COR-L47 (cell line): Measurements from ENCODE around the gene RAPGEF4.
"Not testable (repeated sequence)": the region's sequence is repeated elsewhere in the genome, so short reads cannot be mapped to it uniquely, and the experiment has no call there.

ENCODE experiments used
- DNase-seq: peaks from one replicate; lab custom pipeline; 2025; lab: John Stamatoyannopoulos, UW

RAPGEF4 gene

GRCh38 chr2:172726172-172726735, 9.4 kb upstream of the RAPGEF4 start:
- no peak for DNase-seq

- DNase-seq: no peak
These were observed 5.2 kb upstream of the RAPGEF4 start for GRCh38 chr2:172730411-172730810.

GRCh38 chr2:172734711-172735581, 699 bp upstream of the RAPGEF4 start:
- DNase-seq: peak; percentile 37

- no peak for DNase-seq
These were observed 954 bp downstream of the RAPGEF4 start for GRCh38 chr2:172736424-172737174.

- no peak for DNase-seq
These were observed 4.1 kb downstream of the RAPGEF4 start for GRCh38 chr2:172739661-172740266.

- DNase-seq: no peak
These were observed 5.2 kb downstream of the RAPGEF4 start for GRCh38 chr2:172740856-172741255.

- peak; percentile 77 for DNase-seq
These were observed 7.4 kb downstream of the RAPGEF4 start for GRCh38 chr2:172742931-172743540.

GRCh38 chr2:172743898-172744297, 8.3 kb downstream of the RAPGEF4 start:
- DNase-seq: no peak

GRCh38 chr2:172745636-172746035, 10.0 kb downstream of the RAPGEF4 start:
- DNase-seq: no peak

GRCh38 chr2:172748543-172748942, 12.9 kb downstream of the RAPGEF4 start:
- not testable (repeated sequence) for DNase-seq

GRCh38 chr2:172749388-172749787, 13.7 kb downstream of the RAPGEF4 start:
- DNase-seq: no peak

- no peak for DNase-seq
These were observed 15.9 kb downstream of the RAPGEF4 start for GRCh38 chr2:172751564-172751963.

- no peak for DNase-seq
These were observed 18.0 kb downstream of the RAPGEF4 start for GRCh38 chr2:172753610-172754009.

- DNase-seq: no peak
These were observed 23.8 kb downstream of the RAPGEF4 start for GRCh38 chr2:172759441-172759840.

- no peak for DNase-seq
These were observed 25.7 kb downstream of the RAPGEF4 start for GRCh38 chr2:172761306-172761705.

GRCh38 chr2:172762574-172762973, 26.9 kb downstream of the RAPGEF4 start:
- no peak for DNase-seq

GRCh38 chr2:172763079-172763478, 27.4 kb downstream of the RAPGEF4 start:
- no peak for DNase-seq

GRCh38 chr2:172765662-172766061, 30.0 kb downstream of the RAPGEF4 start:
- DNase-seq: no peak

- DNase-seq: no peak
These were observed 32.8 kb downstream of the RAPGEF4 start for GRCh38 chr2:172768401-172768800.

GRCh38 chr2:172769879-172770278, 34.2 kb downstream of the RAPGEF4 start:
- no peak for DNase-seq

GRCh38 chr2:172770887-172771286, 35.2 kb downstream of the RAPGEF4 start:
- DNase-seq: no peak

GRCh38 chr2:172772633-172773032, 37.0 kb downstream of the RAPGEF4 start:
- no peak for DNase-seq
